SK-N-SH (cell line): ENCODE data around the gene ZXDC. TPM values are rescaled to one million over a fixed set of nuclear protein-coding genes. Genes with fewer than 3 reads are reported as not detected.

ENCODE experiments used
- CTCF ChIA-PET: fragments of 300-600, 350-600 bp; formaldehyde crosslinking; extraction: SDS; loops from one replicate; lab custom pipeline; 2021; lab: Yijun Ruan, JAX
- POLR2A ChIA-PET: fragments of 350-600 bp; sonication (Branson Sonifier 250); formaldehyde crosslinking; extraction: SDS; loops from one replicate; lab custom pipeline; 2020; ENCODE audit warnings: antibody characterized with exemption, inconsistent platforms; lab: Yijun Ruan, JAX
- DNase-seq: peaks from one replicate; pipeline ENCODE4 v3.0.0; 2012
- H2AFZ ChIP-seq: fragments of 200-600 bp; sonication (generic); 2 replicates; pipeline ENCODE4 v1.8.1; 2016; ENCODE audit warnings: antibody characterized with exemption, mild to moderate bottlenecking, low read depth
- H3F3A ChIP-seq: fragments of 200-600 bp; sonication (generic); replicated peaks from 2 replicates; pipeline ENCODE3; 2016; ENCODE audit warnings: antibody characterized with exemption, mild to moderate bottlenecking; ENCODE audit not compliant: insufficient read depth
- H3K27ac ChIP-seq, 2 experiments: fragments of 200-500 bp in 1 of 2; fragments of 200-600 bp in 1 of 2; sonication (Bioruptor generic) in 1 of 2; sonication (generic), shearing (Covaris generic) in 1 of 2; 2 replicates each; pipeline versions ENCODE4 v1.5.1 to v1.6.1; 2014 to 2016; ENCODE audit warnings: low read depth in 2 of 2, inconsistent platforms in 1 of 2, low read length in 1 of 2, mild to moderate bottlenecking in 1 of 2, mixed read lengths in 1 of 2
- H3K27me3 ChIP-seq: fragments of 200-600 bp; sonication (generic), shearing (Covaris generic); 2 replicates; pipeline ENCODE4 v1.6.1; 2016; ENCODE audit warnings: mixed run types; ENCODE audit not compliant: insufficient read depth
- H3K36me3 ChIP-seq, 2 experiments: fragments of 200-500 bp in 1 of 2; fragments of 200-600 bp in 1 of 2; sonication (Bioruptor generic) in 1 of 2; sonication (generic) in 1 of 2; replicated peaks in 1 of 2; 2 replicates each; pipeline versions ENCODE3 to v1.5.1; 2014 to 2016; ENCODE audit warnings: low read length in 1 of 2, mild to moderate bottlenecking in 1 of 2; ENCODE audit not compliant: insufficient read depth in 2 of 2, control insufficient read depth in 1 of 2
- H3K4me1 ChIP-seq, 2 experiments: fragments of 200-500 bp in 1 of 2; fragments of 200-600 bp in 1 of 2; sonication (Bioruptor generic) in 1 of 2; sonication (generic), shearing (Covaris generic) in 1 of 2; 2 replicates each; pipeline versions ENCODE4 v1.5.1 to v1.6.1; 2014 to 2016; ENCODE audit warnings: low read depth in 1 of 2, low read length in 1 of 2, mixed run types in 1 of 2; ENCODE audit not compliant: insufficient read depth in 2 of 2, control insufficient read depth in 1 of 2
- H3K4me2 ChIP-seq: fragments of 200-600 bp; sonication (generic), shearing (Covaris generic); 2 replicates; pipeline ENCODE4 v1.6.1; 2017; ENCODE audit warnings: mixed run types
- H3K4me3 ChIP-seq, 2 experiments: fragments of 200-500 bp in 1 of 2; fragments of 200-600 bp in 1 of 2; sonication (Bioruptor generic) in 1 of 2; sonication (generic), shearing (Covaris generic) in 1 of 2; 2 replicates each; pipeline versions ENCODE4 v1.5.1 to v1.8.1; 2014 to 2016; ENCODE audit warnings: low read depth in 2 of 2, inconsistent platforms in 1 of 2, low read length in 1 of 2, mild to moderate bottlenecking in 1 of 2, mixed read lengths in 1 of 2, moderate library complexity in 1 of 2
- H3K79me2 ChIP-seq: fragments of 200-600 bp; sonication (generic); 2 replicates; pipeline ENCODE4 v1.8.1; 2017; ENCODE audit warnings: mild to moderate bottlenecking; ENCODE audit not compliant: insufficient read depth
- H3K9ac ChIP-seq: fragments of 200-600 bp; sonication (generic); 2 replicates; pipeline ENCODE4 v1.6.1; 2017; ENCODE audit warnings: mixed run types
- H3K9me2 ChIP-seq: fragments of 200-600 bp; sonication (generic); 2 replicates; pipeline ENCODE4 v1.6.1; 2017; ENCODE audit warnings: mixed run types
- H3K9me3 ChIP-seq: fragments of 200-600 bp; sonication (generic); 2 replicates; pipeline ENCODE4 v1.6.1; 2017; ENCODE audit warnings: mixed run types, mild to moderate bottlenecking, moderate library complexity
- H4K20me1 ChIP-seq: fragments of 200-600 bp; sonication (generic); 2 replicates; pipeline ENCODE4 v1.6.1; 2017; ENCODE audit warnings: mild to moderate bottlenecking, mixed run types; ENCODE audit not compliant: insufficient read depth
- CHD2 ChIP-seq: fragments of 150-350 bp; IDR thresholded peaks from 2 replicates; pipeline ENCODE4 v1.6.1; 2018; ENCODE audit warnings: low read length; ENCODE audit not compliant: partially characterized antibody
- EP300 ChIP-seq, 2 experiments: IDR thresholded peaks; 2 replicates each; pipeline versions ENCODE4 v1.4.0 to v1.6.1; 2012; ENCODE audit warnings: borderline replicate concordance in 1 of 2, low read depth in 1 of 2, low read length in 1 of 2
- EZH2phosphoT487 ChIP-seq: fragments of 200-600 bp; sonication (generic); IDR thresholded peaks from 2 replicates; pipeline ENCODE4 v1.6.1; 2017; ENCODE audit warnings: low read depth, mixed run types, mild to moderate bottlenecking, antibody characterized with exemption, moderate library complexity, borderline replicate concordance
- FOXJ3 ChIP-seq: sonication (generic); formaldehyde crosslinking; IDR thresholded peaks from 2 replicates; pipeline ENCODE4 v1.5.1; 2020; ENCODE audit warnings: mild to moderate bottlenecking, missing genetic modification reagents
- FOXM1 ChIP-seq: IDR thresholded peaks from 2 replicates; pipeline ENCODE4 v1.4.0; 2012; ENCODE audit warnings: low read depth, mild to moderate bottlenecking
- GATA2 ChIP-seq: sonication (generic); formaldehyde crosslinking; IDR thresholded peaks from 2 replicates; pipeline ENCODE4 v1.5.0; 2020; ENCODE audit warnings: mild to moderate bottlenecking, missing genetic modification reagents
- MXI1 ChIP-seq: IDR thresholded peaks from 2 replicates; pipeline ENCODE4 v1.6.1; 2012; ENCODE audit warnings: mild to moderate bottlenecking, low read depth, low read length, improper control_type of control experiment
- POLR2AphosphoS5 ChIP-seq: IDR thresholded peaks from 2 replicates; pipeline ENCODE4 v1.6.1; 2012; ENCODE audit warnings: low read depth, low read length
- RAD21 ChIP-seq: IDR thresholded peaks from 2 replicates; pipeline ENCODE4 v1.6.1; 2012; ENCODE audit warnings: mild to moderate bottlenecking, low read length
- RCOR1 ChIP-seq: fragments of 150-350 bp; IDR thresholded peaks from 2 replicates; pipeline ENCODE4 v1.6.1; 2017; ENCODE audit warnings: antibody characterized with exemption, low read length
- RFX5 ChIP-seq: IDR thresholded peaks from 2 replicates; pipeline ENCODE4 v1.6.1; 2012; ENCODE audit warnings: mild to moderate bottlenecking, improper control_type of control experiment, low read length
- TAF1 ChIP-seq: IDR thresholded peaks from 2 replicates; pipeline ENCODE4 v1.6.1; 2012; ENCODE audit warnings: low read depth, mild to moderate bottlenecking, low read length, moderate library complexity, borderline replicate concordance
- TEAD4 ChIP-seq: IDR thresholded peaks from 2 replicates; pipeline ENCODE4 v1.4.0; 2012; ENCODE audit warnings: mild to moderate bottlenecking, borderline replicate concordance; ENCODE audit not compliant: insufficient read depth
- WGBS: methylation state at CpG from one replicate; pipeline ENCODE4 v1.1.6; 2017; ENCODE audit warnings: low lambda C conversion rate; 5-methylcytosine and 5-hydroxymethylcytosine counted together
- polyA plus RNA-seq, 3 experiments: library from polyadenylated mRNA; depleted of rRNA; stranded (reverse); fragments of >200 nt; gene quantifications; 2 replicates each; pipeline ENCODE4 v1.2.3, GENCODE V29; 2012
- TF ChIP-seq, protein P1 (sequence below): IDR thresholded peaks from 2 replicates; pipeline ENCODE4 v1.4.0; 2012; ENCODE audit warnings: low read depth, borderline replicate concordance
- TF ChIP-seq, protein P2 (sequence below): IDR thresholded peaks from 2 replicates; pipeline ENCODE4 v1.4.0; 2012; ENCODE audit warnings: low read depth, borderline replicate concordance
- TF ChIP-seq, protein P3 (sequence below): IDR thresholded peaks from 2 replicates; pipeline ENCODE4 v1.6.1; 2012; ENCODE audit warnings: mild to moderate bottlenecking, low read depth, low read length, moderate library complexity
- TF ChIP-seq, protein P4 (sequence below): fragments of 150-350 bp; IDR thresholded peaks from 2 replicates; pipeline ENCODE4 v1.6.1; 2016; ENCODE audit warnings: mild to moderate bottlenecking, low read depth, low read length

ZXDC gene
- polyA plus RNA-seq, 1 of the 3 experiments (the other 2 are of a cell fraction) = 8.5 TPM

DNA sequence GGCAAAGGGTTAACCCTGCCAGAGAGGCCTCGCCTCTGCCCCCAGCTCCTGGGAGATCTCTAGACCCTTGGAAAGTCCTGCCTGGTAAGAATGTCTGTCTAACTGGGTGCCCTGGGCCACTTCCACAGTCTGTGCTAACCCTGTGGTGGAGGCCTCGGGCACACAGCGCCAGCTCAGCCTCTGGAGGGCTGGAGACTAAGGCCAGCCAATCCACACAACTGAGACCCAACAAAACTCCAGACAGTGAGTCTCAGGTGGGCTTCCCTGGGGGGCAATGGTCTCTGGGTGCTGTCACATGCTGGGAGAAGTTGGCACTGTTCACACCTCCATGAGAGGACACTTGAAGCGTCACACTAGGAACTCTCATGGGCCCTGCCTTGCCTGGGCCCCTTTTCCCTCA is 19.5 kb downstream of the ZXDC start:
- Histone ChIP-seq H3F3A (no peaks in the 10 kb centered on the region), H3K4me2 (no peak overlapping the region), H3K4me3 (no peak overlapping the region), H3K9me2 (no peaks in the 10 kb centered on the region), H4K20me1 (peaks cover 29% of the 10 kb centered on the region), H3K27me3 (no peaks in the 10 kb centered on the region), H3K4me1 (peaks cover 0 to 2% of the 10 kb centered on the region in 2 experiments; a peak in 1 of 4 replicates), H3K36me3 (peaks cover 55 to 75% of the 10 kb centered on the region in 2 experiments), H3K9ac (no peak overlapping the region), H2AFZ (no peak overlapping the region), H3K9me3 (no peaks in the 10 kb centered on the region), H3K79me2 (peaks cover 8% of the 10 kb centered on the region; the same call in 1 of the 2 replicates), H3K27ac (no peak overlapping the region)
- DNase-seq = no peak
- TF ChIP-seq RFX5 = no peak
- TF ChIP-seq CHD2 = no peak
- no peak for TF ChIP-seq FOXM1
- TF ChIP-seq, protein P1, sequence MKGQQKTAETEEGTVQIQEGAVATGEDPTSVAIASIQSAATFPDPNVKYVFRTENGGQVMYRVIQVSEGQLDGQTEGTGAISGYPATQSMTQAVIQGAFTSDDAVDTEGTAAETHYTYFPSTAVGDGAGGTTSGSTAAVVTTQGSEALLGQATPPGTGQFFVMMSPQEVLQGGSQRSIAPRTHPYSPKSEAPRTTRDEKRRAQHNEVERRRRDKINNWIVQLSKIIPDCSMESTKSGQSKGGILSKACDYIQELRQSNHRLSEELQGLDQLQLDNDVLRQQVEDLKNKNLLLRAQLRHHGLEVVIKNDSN = no peak
- 94% methylated on average over 2 of the region's 4 CpGs for WGBS
- ChIA-PET CTCF (interaction anchor here (0.6 to 1.3 kb wide), 3 partner anchors 21 to 1119 kb away, joined by 3 to 4 read pairs (median 3); no protein-coding TSS in a partner anchor), POLR2A (no interaction called here)

DNA sequence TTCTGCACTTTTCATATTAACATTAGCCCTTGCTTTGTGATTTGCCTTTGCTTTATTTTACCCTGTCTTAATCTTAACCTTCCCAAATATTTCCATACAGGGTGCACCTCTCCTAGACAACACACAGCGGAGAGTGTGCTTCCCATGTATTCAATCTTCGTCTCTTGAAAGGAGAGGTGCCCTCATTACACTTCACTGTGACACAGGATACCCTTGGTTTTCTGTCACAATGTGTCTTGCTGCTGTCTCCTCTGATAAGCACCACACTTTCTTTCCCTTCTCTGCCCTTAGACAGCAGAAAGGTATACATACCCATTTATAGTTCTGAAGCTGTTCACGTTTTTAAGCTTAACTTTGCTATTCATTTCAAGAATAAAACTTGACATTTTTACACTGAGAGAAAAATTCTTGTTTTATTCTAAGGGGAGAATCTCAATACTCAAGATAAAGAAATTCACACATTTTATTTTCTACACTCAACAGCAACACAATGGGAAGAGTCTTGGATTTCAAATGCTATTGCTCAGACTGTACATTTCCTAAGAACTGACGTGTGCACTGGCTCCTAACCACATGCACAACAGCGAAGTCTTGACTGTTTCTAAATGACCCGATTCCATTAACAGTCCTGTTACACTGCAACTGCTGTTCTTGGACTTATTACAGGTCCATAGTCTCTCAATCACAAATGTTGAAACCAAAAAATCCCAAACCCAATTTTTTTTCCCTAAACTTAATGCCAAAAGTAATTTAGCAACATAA is 21.1 kb downstream of the ZXDC start:
- WGBS = 96% methylated on average over 6 of the region's 6 CpGs
- Histone ChIP-seq H3F3A (no peaks in the 10 kb centered on the region), H3K4me1 (peaks cover 0 to 2% of the 10 kb centered on the region in 2 experiments; a peak in 1 of 4 replicates), H4K20me1 (peaks cover 24% of the 10 kb centered on the region), H3K27ac (no peak overlapping the region), H3K9me3 (no peaks in the 10 kb centered on the region), H3K4me3 (no peak overlapping the region), H3K36me3 (peaks cover 50 to 75% of the 10 kb centered on the region in 2 experiments), H3K9ac (no peak overlapping the region), H3K79me2 (peaks cover 8% of the 10 kb centered on the region; the same call in 1 of the 2 replicates), H3K9me2 (no peaks in the 10 kb centered on the region), H3K27me3 (no peaks in the 10 kb centered on the region), H3K4me2 (no peak overlapping the region), H2AFZ (no peak overlapping the region)
- no peak for DNase-seq
- TF ChIP-seq GATA2 (no peak), EZH2phosphoT487 (no peak), EP300 (IDR thresholded peaks at IDR 0.05; ENCODE audit: borderline replicate concordance in 1 of 2, low read depth in 1 of 2, low read length in 1 of 2) (no peak), RFX5 (no peak), FOXJ3 (CRISPR knock-in tag) (no peak), TAF1 (no peak), TEAD4 (no peak), RCOR1 (no peak), POLR2AphosphoS5 (no peak), MXI1 (no peak), RAD21 (no peak)
- TF ChIP-seq, protein P2, sequence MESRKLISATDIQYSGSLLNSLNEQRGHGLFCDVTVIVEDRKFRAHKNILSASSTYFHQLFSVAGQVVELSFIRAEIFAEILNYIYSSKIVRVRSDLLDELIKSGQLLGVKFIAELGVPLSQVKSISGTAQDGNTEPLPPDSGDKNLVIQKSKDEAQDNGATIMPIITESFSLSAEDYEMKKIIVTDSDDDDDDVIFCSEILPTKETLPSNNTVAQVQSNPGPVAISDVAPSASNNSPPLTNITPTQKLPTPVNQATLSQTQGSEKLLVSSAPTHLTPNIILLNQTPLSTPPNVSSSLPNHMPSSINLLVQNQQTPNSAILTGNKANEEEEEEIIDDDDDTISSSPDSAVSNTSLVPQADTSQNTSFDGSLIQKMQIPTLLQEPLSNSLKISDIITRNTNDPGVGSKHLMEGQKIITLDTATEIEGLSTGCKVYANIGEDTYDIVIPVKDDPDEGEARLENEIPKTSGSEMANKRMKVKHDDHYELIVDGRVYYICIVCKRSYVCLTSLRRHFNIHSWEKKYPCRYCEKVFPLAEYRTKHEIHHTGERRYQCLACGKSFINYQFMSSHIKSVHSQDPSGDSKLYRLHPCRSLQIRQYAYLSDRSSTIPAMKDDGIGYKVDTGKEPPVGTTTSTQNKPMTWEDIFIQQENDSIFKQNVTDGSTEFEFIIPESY = no peak
- TF ChIP-seq, protein P3, sequence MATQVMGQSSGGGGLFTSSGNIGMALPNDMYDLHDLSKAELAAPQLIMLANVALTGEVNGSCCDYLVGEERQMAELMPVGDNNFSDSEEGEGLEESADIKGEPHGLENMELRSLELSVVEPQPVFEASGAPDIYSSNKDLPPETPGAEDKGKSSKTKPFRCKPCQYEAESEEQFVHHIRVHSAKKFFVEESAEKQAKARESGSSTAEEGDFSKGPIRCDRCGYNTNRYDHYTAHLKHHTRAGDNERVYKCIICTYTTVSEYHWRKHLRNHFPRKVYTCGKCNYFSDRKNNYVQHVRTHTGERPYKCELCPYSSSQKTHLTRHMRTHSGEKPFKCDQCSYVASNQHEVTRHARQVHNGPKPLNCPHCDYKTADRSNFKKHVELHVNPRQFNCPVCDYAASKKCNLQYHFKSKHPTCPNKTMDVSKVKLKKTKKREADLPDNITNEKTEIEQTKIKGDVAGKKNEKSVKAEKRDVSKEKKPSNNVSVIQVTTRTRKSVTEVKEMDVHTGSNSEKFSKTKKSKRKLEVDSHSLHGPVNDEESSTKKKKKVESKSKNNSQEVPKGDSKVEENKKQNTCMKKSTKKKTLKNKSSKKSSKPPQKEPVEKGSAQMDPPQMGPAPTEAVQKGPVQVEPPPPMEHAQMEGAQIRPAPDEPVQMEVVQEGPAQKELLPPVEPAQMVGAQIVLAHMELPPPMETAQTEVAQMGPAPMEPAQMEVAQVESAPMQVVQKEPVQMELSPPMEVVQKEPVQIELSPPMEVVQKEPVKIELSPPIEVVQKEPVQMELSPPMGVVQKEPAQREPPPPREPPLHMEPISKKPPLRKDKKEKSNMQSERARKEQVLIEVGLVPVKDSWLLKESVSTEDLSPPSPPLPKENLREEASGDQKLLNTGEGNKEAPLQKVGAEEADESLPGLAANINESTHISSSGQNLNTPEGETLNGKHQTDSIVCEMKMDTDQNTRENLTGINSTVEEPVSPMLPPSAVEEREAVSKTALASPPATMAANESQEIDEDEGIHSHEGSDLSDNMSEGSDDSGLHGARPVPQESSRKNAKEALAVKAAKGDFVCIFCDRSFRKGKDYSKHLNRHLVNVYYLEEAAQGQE = no peak
- TF ChIP-seq, protein P4, sequence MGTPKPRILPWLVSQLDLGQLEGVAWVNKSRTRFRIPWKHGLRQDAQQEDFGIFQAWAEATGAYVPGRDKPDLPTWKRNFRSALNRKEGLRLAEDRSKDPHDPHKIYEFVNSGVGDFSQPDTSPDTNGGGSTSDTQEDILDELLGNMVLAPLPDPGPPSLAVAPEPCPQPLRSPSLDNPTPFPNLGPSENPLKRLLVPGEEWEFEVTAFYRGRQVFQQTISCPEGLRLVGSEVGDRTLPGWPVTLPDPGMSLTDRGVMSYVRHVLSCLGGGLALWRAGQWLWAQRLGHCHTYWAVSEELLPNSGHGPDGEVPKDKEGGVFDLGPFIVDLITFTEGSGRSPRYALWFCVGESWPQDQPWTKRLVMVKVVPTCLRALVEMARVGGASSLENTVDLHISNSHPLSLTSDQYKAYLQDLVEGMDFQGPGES = no peak
- POLR2A ChIA-PET = no interaction called here
- CTCF ChIA-PET = interaction anchor here (1.3 kb wide), 1 partner anchor 1120 kb away, joined by 4 read pairs; no protein-coding TSS in a partner anchor
